Posterior cingulate gyrus (tissue), 11 donors: ENCODE measurements around the gene SLC35F1.

Experiments
- DNase-seq, 10 donors: peaks; one replicate each; pipeline versions ENCODE4 v3.0.0 to v3.0.0-alpha.2; 2020 to 2021; ENCODE audit warnings: mixed read lengths in 3 of 10
- intact Hi-C: fragments of 100-400 bp; cut with DNase I; formaldehyde crosslinking; loops from one replicate; pipeline ENCODE4 v1.15.1; 2023

SLC35F1 gene

GRCh38 chr6:118171852-118172251, 264.8 kb downstream of the SLC35F1 start:
- DNase-seq: no peak
- intact Hi-C loops: no loop called here

GRCh38 chr6:118174071-118174470, 267.0 kb downstream of the SLC35F1 start:
- intact Hi-C loops: no loop called here

GRCh38 chr6:118177720-118178119, 270.7 kb downstream of the SLC35F1 start:
- no peak for DNase-seq
- intact Hi-C loops: no loop called here

More at GRCh38 chr6:118174071-118174470, 267.0 kb downstream of the SLC35F1 start:
- DNase-seq: no peak

GRCh38 chr6:118179048-118179447, 272.0 kb downstream of the SLC35F1 start:
- no peak for DNase-seq

GRCh38 chr6:118186672-118187567, 279.9 kb downstream of the SLC35F1 start:
- intact Hi-C loops: no loop called here
- no peak for DNase-seq

More at GRCh38 chr6:118179048-118179447, 272.0 kb downstream of the SLC35F1 start:
- intact Hi-C loops: no loop called here

- intact Hi-C loops: no loop called here
- DNase-seq: peak in 7 of 10 donors; percentile 12 to 73 (median 32)
Measured at GRCh38 chr6:118187568-118188164, 280.6 kb downstream of the SLC35F1 start.

- no peak for DNase-seq
- intact Hi-C loops: no loop called here
Measured at GRCh38 chr6:118188561-118188960, 281.5 kb downstream of the SLC35F1 start.

GRCh38 chr6:118197539-118197938, 290.5 kb downstream of the SLC35F1 start:
- no peak for DNase-seq
- intact Hi-C loops: no loop called here

GRCh38 chr6:118198746-118199145, 291.7 kb downstream of the SLC35F1 start:
- intact Hi-C loops: no loop called here
- no peak for DNase-seq

GRCh38 chr6:118200160-118200559, 293.1 kb downstream of the SLC35F1 start:
- intact Hi-C loops: no loop called here
- no peak for DNase-seq

- no peak for DNase-seq
- intact Hi-C loops: no loop called here
Measured at GRCh38 chr6:118202517-118202916, 295.5 kb downstream of the SLC35F1 start.

- no peak for DNase-seq
- intact Hi-C loops: no loop called here
Measured at GRCh38 chr6:118203545-118203944, 296.5 kb downstream of the SLC35F1 start.

GRCh38 chr6:118206221-118206620, 299.2 kb downstream of the SLC35F1 start:
- intact Hi-C loops: no loop called here
- no peak for DNase-seq

- intact Hi-C loops: no loop called here
- peak in 1 of 10 donors; percentile 62 for DNase-seq
Measured at GRCh38 chr6:118207947-118208346, 300.9 kb downstream of the SLC35F1 start.

- no peak for DNase-seq
- intact Hi-C loops: no loop called here
Measured at GRCh38 chr6:118212451-118213173, 305.5 kb downstream of the SLC35F1 start.

GRCh38 chr6:118215269-118215668, 308.2 kb downstream of the SLC35F1 start:
- intact Hi-C loops: no loop called here
- DNase-seq: no peak

- intact Hi-C loops: no loop called here
- DNase-seq: no peak
Measured at GRCh38 chr6:118216751-118217150, 309.7 kb downstream of the SLC35F1 start.

- intact Hi-C loops: no loop called here
- DNase-seq: no peak
Measured at GRCh38 chr6:118218156-118218555, 311.1 kb downstream of the SLC35F1 start.

- intact Hi-C loops: no loop called here
- no peak for DNase-seq
Measured at GRCh38 chr6:118220429-118221128, 313.5 kb downstream of the SLC35F1 start.

GRCh38 chr6:118223316-118223715, 316.3 kb downstream of the SLC35F1 start:
- intact Hi-C loops: no loop called here
- no peak for DNase-seq

- intact Hi-C loops: no loop called here
- no peak for DNase-seq
Measured at GRCh38 chr6:118228886-118229285, 321.8 kb downstream of the SLC35F1 start.
